Fibroblast of lung (primary cell): ENCODE measurements around the gene IL26.

Experiments used
- CTCF ChIP-seq, 2 donors: IDR thresholded peaks in 1 of 2; conservative IDR thresholded peaks in 1 of 2; 1 replicate in 1 of 2; 2 replicates in 1 of 2; pipeline ENCODE4 v1.5.1; 2011 to 2012; ENCODE audit warnings: low read length in 2 of 2, control low read depth in 1 of 2, inconsistent platforms in 1 of 2, low read depth in 1 of 2, mild to moderate bottlenecking in 1 of 2
- EZH2 ChIP-seq: IDR thresholded peaks from 2 replicates; pipeline ENCODE4 v1.5.1; 2012; ENCODE audit warnings: low read length, control low read depth, mild to moderate bottlenecking; ENCODE audit errors: missing control alignments

GRCh38 chr12:68154779-68155178 lies 70.8 kb downstream of the IL26 start:
- TF ChIP-seq CTCF (conservative IDR thresholded peaks at IDR 0.05 in 1 of 2, IDR thresholded peaks at IDR 0.05 in 1 of 2; ENCODE audit: low read depth in 1 of 2, low read length in 2 of 2): no peak
- no peak for TF ChIP-seq EZH2
